HCT116 (cell line): ENCODE results near the gene KLK11.

Source experiments
- ELF1 ChIP-seq: IDR thresholded peaks from 2 replicates; pipeline ENCODE4 v1.6.1; 2012; ENCODE audit warnings: low read depth, borderline replicate concordance
- EZH2phosphoT487 ChIP-seq: fragments of 200-600 bp; IDR thresholded peaks from 2 replicates; pipeline ENCODE4 v1.6.1; 2018; ENCODE audit warnings: antibody characterized with exemption, borderline replicate concordance
- POLR2A ChIP-seq: IDR thresholded peaks from 2 replicates; pipeline ENCODE4 v1.7.0; 2011; ENCODE audit warnings: borderline replicate concordance; ENCODE audit not compliant: insufficient read depth, insufficient read length; ENCODE audit errors: extremely low read depth
- POLR2AphosphoS5 ChIP-seq: IDR thresholded peaks from 2 replicates; pipeline ENCODE4 v1.6.1; 2011; ENCODE audit warnings: mild to moderate bottlenecking, low read depth, low read length, moderate library complexity
- TF ChIP-seq, protein P1 (sequence below), 3 experiments: fragments of 200-600 bp in 1 of 3; sonication (generic) in 1 of 3; IDR thresholded peaks in 2 of 3; conservative IDR thresholded peaks in 1 of 3; 2 replicates each; pipeline ENCODE4 v1.5.1; 2012 to 2017; ENCODE audit warnings: low read depth in 2 of 3, low read length in 2 of 3, antibody characterized with exemption in 1 of 3, borderline replicate concordance in 1 of 3, control low read depth in 1 of 3, mild to moderate bottlenecking in 1 of 3, mixed read lengths in 1 of 3, mixed run types in 1 of 3, moderate library complexity in 1 of 3; ENCODE audit not compliant: insufficient read depth in 1 of 3
- TF ChIP-seq, protein P2 (sequence below): IDR thresholded peaks from 2 replicates; pipeline ENCODE4 v1.6.1; 2012; ENCODE audit warnings: low read depth
- TF ChIP-seq, protein P3 (sequence below): IDR thresholded peaks from 2 replicates; pipeline ENCODE4 v1.6.1; 2011; ENCODE audit warnings: mild to moderate bottlenecking, low read length, moderate library complexity; ENCODE audit not compliant: insufficient replicate concordance; ENCODE audit errors: extremely low read depth

DNA sequence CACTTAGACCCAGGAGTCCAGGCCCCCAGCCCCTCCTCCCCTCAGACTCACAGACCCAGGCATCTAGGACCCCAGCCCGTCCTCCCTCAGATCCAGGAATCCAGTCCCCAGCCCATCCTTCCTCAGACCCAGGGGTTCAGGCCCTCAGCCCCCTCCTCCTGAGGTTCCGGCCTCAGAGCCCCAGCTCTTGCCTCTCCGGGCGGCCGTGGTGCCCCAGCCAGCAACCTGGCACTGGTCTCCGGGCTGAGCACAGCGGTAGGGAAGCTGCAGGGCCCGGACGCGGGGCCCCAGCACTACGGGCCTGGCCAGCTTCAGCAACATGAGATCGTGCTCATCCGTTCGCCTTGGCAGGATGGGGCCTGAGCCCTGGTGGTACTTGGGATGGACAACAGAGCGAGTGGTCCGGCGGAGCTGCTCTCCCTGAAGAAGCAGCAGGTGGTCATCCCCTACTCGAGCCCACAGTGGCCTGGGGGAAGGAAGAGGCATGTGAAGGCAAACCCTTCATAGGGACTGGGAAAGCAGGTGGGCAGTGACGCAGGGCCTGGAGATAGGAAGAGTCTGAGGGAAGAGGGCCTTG is 10.6 kb downstream of the KLK11 start:
- TF ChIP-seq POLR2A (no peak), POLR2AphosphoS5 (no peak), ELF1 (no peak), EZH2phosphoT487 (no peak)
- TF ChIP-seq, protein P1, sequence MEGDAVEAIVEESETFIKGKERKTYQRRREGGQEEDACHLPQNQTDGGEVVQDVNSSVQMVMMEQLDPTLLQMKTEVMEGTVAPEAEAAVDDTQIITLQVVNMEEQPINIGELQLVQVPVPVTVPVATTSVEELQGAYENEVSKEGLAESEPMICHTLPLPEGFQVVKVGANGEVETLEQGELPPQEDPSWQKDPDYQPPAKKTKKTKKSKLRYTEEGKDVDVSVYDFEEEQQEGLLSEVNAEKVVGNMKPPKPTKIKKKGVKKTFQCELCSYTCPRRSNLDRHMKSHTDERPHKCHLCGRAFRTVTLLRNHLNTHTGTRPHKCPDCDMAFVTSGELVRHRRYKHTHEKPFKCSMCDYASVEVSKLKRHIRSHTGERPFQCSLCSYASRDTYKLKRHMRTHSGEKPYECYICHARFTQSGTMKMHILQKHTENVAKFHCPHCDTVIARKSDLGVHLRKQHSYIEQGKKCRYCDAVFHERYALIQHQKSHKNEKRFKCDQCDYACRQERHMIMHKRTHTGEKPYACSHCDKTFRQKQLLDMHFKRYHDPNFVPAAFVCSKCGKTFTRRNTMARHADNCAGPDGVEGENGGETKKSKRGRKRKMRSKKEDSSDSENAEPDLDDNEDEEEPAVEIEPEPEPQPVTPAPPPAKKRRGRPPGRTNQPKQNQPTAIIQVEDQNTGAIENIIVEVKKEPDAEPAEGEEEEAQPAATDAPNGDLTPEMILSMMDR (IDR thresholded peaks at IDR 0.05 in 2 of 3, conservative IDR thresholded peaks at IDR 0.05 in 1 of 3; ENCODE audit: borderline replicate concordance in 1 of 3, insufficient read depth in 1 of 3, low read depth in 2 of 3, low read length in 2 of 3): no peak
- TF ChIP-seq, protein P2, sequence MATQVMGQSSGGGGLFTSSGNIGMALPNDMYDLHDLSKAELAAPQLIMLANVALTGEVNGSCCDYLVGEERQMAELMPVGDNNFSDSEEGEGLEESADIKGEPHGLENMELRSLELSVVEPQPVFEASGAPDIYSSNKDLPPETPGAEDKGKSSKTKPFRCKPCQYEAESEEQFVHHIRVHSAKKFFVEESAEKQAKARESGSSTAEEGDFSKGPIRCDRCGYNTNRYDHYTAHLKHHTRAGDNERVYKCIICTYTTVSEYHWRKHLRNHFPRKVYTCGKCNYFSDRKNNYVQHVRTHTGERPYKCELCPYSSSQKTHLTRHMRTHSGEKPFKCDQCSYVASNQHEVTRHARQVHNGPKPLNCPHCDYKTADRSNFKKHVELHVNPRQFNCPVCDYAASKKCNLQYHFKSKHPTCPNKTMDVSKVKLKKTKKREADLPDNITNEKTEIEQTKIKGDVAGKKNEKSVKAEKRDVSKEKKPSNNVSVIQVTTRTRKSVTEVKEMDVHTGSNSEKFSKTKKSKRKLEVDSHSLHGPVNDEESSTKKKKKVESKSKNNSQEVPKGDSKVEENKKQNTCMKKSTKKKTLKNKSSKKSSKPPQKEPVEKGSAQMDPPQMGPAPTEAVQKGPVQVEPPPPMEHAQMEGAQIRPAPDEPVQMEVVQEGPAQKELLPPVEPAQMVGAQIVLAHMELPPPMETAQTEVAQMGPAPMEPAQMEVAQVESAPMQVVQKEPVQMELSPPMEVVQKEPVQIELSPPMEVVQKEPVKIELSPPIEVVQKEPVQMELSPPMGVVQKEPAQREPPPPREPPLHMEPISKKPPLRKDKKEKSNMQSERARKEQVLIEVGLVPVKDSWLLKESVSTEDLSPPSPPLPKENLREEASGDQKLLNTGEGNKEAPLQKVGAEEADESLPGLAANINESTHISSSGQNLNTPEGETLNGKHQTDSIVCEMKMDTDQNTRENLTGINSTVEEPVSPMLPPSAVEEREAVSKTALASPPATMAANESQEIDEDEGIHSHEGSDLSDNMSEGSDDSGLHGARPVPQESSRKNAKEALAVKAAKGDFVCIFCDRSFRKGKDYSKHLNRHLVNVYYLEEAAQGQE: no peak
- TF ChIP-seq, protein P3, sequence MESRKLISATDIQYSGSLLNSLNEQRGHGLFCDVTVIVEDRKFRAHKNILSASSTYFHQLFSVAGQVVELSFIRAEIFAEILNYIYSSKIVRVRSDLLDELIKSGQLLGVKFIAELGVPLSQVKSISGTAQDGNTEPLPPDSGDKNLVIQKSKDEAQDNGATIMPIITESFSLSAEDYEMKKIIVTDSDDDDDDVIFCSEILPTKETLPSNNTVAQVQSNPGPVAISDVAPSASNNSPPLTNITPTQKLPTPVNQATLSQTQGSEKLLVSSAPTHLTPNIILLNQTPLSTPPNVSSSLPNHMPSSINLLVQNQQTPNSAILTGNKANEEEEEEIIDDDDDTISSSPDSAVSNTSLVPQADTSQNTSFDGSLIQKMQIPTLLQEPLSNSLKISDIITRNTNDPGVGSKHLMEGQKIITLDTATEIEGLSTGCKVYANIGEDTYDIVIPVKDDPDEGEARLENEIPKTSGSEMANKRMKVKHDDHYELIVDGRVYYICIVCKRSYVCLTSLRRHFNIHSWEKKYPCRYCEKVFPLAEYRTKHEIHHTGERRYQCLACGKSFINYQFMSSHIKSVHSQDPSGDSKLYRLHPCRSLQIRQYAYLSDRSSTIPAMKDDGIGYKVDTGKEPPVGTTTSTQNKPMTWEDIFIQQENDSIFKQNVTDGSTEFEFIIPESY: no peak
